Medulla oblongata (tissue), 1 donor: Measurements from ENCODE around the gene SAMD13.

Experiments
- DNase-seq: peaks from one replicate; pipeline ENCODE4 v3.0.0-alpha.2; 2015; ENCODE audit errors: extremely low spot score

SAMD13 gene

DNA sequence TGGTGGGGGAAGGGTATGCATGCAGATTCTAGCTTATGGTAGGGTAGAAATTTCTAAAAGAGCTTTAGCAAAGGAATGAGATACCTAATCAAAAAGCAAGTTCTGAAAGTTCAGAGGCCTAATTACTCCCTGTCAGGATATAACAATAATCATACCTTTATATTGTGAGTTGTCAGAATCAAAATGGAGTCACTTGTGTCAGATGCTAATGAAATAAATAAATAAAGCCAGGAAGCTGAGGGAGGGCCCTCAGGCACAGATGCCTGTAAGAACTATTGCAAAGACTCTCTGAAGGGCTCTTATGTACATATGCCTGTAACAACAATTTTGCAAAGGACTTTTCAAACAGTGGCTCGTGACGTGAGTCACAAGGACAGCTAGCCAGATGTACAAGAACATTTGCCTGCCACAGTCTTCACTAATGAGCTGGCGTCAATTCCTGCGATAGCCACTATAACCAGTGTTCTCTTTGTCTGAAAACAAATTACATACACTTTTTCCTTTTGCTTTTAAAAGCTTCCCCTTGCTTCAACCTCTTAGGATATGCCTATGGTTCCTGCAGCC is 69.4 kb downstream of the SAMD13 start:
- no peak for DNase-seq

GRCh38 chr1:84373436-84374141 is 72.1 kb downstream of the SAMD13 start:
- DNase-seq, result no peak

GRCh38 chr1:84374991-84375696 is 73.6 kb downstream of the SAMD13 start:
- DNase-seq, result no peak

DNA sequence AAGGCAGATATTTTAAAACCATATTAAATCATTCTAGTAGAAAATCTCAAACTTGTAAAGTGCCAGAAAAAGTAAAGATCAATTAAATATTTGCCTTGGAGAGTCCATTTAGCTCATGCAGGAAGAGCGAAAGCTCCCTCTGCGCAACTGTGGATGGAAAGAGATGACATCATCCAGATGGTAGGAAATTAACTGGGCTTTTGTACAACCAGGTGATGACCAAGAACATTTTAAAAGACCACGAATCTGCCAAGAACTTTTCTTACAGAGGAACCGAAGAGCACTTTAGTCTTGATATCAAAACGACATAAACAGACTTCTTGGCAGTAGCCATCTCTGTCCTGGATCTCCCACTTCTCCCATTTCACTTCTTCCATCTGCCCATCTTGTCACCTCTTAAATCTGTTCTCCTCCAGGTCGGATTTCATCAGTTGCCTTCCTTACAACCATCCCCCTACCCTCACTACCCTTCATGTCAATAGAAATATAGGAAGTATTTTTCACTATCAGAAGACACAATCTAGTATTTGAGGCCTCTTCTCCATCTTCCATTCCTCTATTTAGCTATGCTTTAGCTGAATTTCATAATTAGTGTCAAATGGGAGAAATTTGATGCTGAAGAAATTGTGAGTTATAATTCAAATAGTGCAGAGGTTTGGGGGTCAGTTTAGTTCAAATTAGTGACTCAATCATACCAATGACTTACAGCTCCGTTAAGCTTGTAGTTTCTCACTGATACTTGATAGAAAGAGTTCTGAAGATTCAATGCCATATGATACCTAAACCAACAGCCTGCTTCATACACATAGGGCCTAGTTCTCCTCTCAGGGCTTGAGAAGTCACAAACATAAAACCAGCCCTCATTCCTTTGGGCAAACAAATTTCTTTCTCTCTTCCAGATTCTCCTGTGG is 74.7 kb downstream of the SAMD13 start:
- no peak for DNase-seq

DNA sequence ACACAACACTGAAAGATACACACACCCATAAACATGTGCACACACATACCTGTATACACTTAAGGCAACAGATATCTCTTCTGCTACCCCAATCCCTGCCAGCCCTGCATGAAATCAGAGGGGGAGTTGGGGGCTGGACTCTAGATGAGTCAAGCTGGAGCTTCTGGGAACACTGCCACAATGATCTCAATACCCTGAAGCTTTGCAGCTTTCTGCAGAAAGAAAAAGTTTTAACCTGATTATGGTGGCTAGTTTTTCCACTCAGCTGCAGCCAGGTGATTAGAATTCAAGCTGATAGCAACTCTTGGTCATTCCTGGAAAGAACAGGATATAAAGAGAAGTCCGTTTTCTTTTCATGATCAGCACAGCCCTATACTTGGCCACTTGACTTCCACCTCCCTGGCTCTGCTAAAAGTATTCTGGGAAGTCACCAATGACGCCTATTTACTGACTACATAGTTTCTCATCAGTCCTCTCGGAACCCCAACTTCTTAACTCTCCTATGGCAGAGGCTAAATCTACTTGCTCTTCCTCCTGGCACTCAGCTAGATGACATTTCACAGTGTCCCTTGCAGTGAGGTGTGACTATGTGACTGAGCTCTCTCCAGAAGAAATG is 76.1 kb downstream of the SAMD13 start:
- DNase-seq, result peak; percentile 41

- DNase-seq, result no peak
Observed at GRCh38 chr1:84379138-84379916, 77.8 kb downstream of the SAMD13 start.

GRCh38 chr1:84379917-84380180 is 78.3 kb downstream of the SAMD13 start:
- DNase-seq, result no peak

DNA sequence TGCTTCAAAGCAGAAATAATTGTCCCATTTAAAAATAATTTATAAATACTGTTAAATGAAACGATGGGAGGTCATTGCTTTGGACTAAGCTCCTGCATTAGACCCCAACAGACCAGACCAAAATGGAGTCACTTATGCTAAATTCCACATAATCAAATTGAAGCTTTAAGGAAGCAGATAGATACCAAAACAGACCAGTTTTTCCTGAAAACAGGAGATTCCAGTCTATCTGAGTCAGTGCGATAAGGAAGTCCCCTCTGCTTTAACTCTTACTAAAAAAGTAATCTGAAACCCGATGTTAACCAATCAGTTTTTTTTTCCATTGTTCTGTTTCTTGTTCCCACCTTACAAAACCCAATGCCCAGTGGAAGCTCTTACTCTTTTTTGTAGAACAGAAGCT is 80.6 kb downstream of the SAMD13 start:
- no peak for DNase-seq

DNA sequence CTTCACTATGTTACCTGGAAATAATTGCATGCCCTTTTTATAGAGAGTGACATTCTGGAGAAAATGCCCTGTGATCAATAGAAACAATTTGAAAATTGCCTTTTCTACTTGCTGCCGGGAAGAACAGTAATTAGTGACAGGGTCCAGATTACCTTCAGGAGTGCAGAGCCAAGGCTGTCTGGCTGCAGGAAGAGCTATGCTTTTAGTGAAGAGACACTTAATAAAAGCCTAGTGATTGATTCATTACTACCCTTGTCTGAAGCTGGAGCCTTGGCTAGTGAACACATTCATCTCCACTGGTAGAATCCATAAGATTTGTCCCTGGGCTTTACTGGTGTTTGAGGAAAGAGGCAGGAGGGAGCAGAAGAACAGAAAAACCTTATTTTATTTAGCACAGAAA is 83.8 kb downstream of the SAMD13 start:
- no peak for DNase-seq

GRCh38 chr1:84386716-84387479 is 85.4 kb downstream of the SAMD13 start:
- no peak for DNase-seq

GRCh38 chr1:84387480-84388163 is 86.1 kb downstream of the SAMD13 start:
- DNase-seq, result peak; percentile 35

GRCh38 chr1:84390226-84390625 is 88.7 kb downstream of the SAMD13 start:
- no peak for DNase-seq

DNA sequence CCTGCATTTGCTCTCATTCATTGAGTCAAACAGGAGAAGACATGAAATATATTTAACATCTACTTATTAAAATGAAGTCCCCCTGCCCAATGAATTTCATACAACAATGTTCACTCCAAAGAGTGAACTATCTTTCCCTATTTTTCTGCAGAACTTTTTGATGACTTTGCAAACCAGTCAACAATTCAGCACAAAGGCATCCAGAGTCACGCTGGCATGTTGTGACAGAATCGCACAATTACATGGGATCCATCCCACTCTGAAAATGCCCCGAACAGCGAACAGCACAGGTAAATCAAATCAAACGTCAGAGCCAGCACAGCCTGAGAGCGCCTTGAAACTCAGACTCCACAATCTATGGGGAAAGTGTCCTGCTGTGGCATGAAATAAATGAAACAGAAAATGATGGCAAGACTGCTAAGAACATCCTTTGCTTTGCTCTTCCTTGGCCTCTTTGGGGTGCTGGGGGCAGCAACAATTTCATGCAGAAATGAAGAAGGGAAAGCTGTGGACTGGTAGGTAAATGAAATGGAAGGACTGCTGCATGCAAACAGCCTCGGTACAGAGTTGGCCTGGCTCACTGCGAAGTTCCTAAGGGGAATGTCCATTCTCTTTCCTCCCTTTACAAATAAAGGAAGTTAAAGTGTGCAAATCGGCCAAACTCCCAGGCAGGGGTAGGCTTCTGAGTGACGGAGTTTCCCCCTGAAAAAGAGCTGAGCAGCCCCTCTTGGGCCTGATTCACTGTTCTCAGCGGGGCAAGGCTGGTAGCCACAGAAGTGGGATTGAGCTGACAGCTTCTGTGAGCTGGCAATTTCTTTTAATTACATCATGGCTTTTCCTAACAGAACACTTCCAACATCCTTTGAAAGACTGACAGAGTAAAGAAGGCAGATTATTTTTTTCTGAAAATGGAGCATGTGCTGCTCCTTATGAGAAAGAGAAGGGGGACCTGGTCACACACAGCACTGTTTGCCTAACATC is 97.0 kb downstream of the SAMD13 start, which contains the start of gene DNASE2B:
Gene DNASE2B, plus strand, starts transcription at position 310 of the 981 bp plus-strand sequence. Its CDS starts 81 bp downstream, at position 391.
- no peak for DNase-seq
